Measurements from ENCODE around the gene SP100. TPM values are rescaled to one million over a fixed set of nuclear protein-coding genes. Genes with fewer than 3 reads are reported as not detected.

Gene SP100
- total and polyA plus RNA-seq, 2 of the 4 experiments (the other 2 are of a cell fraction): 50.6 to 69.0 TPM

DNA sequence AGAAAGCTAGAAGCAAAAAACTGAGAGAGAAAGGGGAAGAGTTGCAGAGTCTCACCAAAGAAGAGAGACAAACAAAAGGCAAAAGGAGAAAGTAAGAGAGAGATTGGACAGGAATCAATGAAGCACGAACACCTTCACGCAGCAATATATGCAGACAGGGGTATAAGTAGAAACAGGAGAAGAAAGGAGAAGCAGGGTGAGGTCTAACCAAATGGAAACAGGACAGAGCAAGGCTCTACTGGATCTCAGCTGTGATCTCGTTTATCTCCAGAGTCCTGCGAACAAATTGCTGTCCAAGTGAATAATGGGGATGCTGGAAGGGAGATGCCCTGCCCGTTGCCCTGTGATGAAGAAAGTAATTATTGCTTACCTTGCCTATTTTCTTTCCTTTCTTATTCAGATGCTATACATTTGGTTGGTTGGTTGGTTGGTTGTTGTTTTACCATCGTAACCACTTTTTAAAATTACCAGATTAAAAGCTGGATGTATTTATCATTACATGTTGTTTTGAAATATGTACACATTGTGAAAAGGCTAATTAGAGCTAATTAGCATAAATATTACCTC is 34.0 kb downstream of the SP100 start:
- H3K23ac ChIP-seq (ENCODE audit: low read depth, low read length): no peak overlapping the region
- H2BK15ac ChIP-seq (ENCODE audit: low read depth, low read length): no peak overlapping the region
- H3K4ac ChIP-seq (ENCODE audit: low read depth, low read length): no peak overlapping the region
- no peaks in the 10 kb centered on the region for H3K4me1 ChIP-seq (ENCODE audit: control insufficient read depth, insufficient read depth, low read length)
- ATAC-seq (ENCODE audit: low read depth) (no peak), DNase-seq (no peak)
- H2AFZ ChIP-seq (replicated peaks; ENCODE audit: low read length, poor library complexity): no peak overlapping the region
- no peaks in the 10 kb centered on the region for H4K20me1 ChIP-seq (ENCODE audit: insufficient read depth, low read length)
- no CpG with 5 or more reads among the region's 6 CpGs for WGBS, 2 experiments (ENCODE audit: extremely low coverage in 2 of 2, insufficient read length in 1 of 2)
- in situ Hi-C loops (cut with MboI; ENCODE audit: low sequenced_read_pairs): no loop called here
- no peaks in the 10 kb centered on the region for H3K27me3 ChIP-seq (ENCODE audit: control insufficient read depth, insufficient read depth, low read length)
- dilution Hi-C loops (cut with HindIII; ENCODE audit: low sequenced_read_pairs, unreplicated experiment): no loop called here
- no peak overlapping the region for H2AK9ac ChIP-seq (replicated peaks; ENCODE audit: low read depth, low read length, poor library complexity)
- no peak overlapping the region for H3K4me3 ChIP-seq (ENCODE audit: insufficient read depth, low read depth, low read length)
- H4K5ac ChIP-seq (ENCODE audit: low read depth, low read length): no peak overlapping the region
- no peak overlapping the region for H2AK5ac ChIP-seq (ENCODE audit: low read depth, low read length)
- BruUV-seq (replicated peaks): no TSS peak
- no peak overlapping the region for H3K27ac ChIP-seq (ENCODE audit: insufficient read depth, low read length)
- no peak overlapping the region; the same call in 1 of the 2 replicates for H3K56ac ChIP-seq (ENCODE audit: extremely low read depth, insufficient read depth, low read length)
- no peak overlapping the region for H3K9ac ChIP-seq (ENCODE audit: low read depth, low read length)
- no peak overlapping the region for H2BK20ac ChIP-seq (ENCODE audit: low read depth, low read length)
- H4K91ac ChIP-seq (ENCODE audit: insufficient read depth, low read depth, low read length): no peak overlapping the region
- H3K14ac ChIP-seq (replicated peaks; ENCODE audit: low read depth, low read length): no peak overlapping the region
- H3K9me1 ChIP-seq (ENCODE audit: insufficient read depth, low read length): 0 out of 2 replicates have a peak, but pooled peaks cover 3% of the 10 kb centered on the region
- H2BK120ac ChIP-seq (ENCODE audit: low read depth, low read length): no peak overlapping the region
- no peak overlapping the region for H3K18ac ChIP-seq (ENCODE audit: low read depth, low read length)
- TF ChIP-seq NFE2L2 (IDR thresholded peaks at IDR 0.05; ENCODE audit: low read depth, low read length) (no peak), CHD1 (IDR thresholded peaks at IDR 0.05; ENCODE audit: low read depth, low read length) (no peak), RCOR1 (IDR thresholded peaks at IDR 0.05; ENCODE audit: insufficient replicate concordance, low read length) (no peak), MAFK (IDR thresholded peaks at IDR 0.05; ENCODE audit: low read depth, low read length) (no peak), SMC3 (IDR thresholded peaks at IDR 0.05; ENCODE audit: low read depth, low read length) (no peak), MAZ (IDR thresholded peaks at IDR 0.05; ENCODE audit: borderline replicate concordance, low read depth, low read length) (no peak), FOS (IDR thresholded peaks at IDR 0.05; ENCODE audit: low read depth, low read length) (no peak), MXI1 (IDR thresholded peaks at IDR 0.05; ENCODE audit: borderline replicate concordance, low read depth, low read length) (no peak), RAD21 (IDR thresholded peaks at IDR 0.05; ENCODE audit: low read length) (no peak), POLR2A (IDR thresholded peaks at IDR 0.05; ENCODE audit: low read depth, low read length) (no peak), BHLHE40 (IDR thresholded peaks at IDR 0.05; ENCODE audit: low read depth, low read length) (no peak), CEBPB (IDR thresholded peaks at IDR 0.05; ENCODE audit: low read depth, low read length) (no peak), RFX5 (IDR thresholded peaks at IDR 0.05; ENCODE audit: low read depth, low read length) (no peak)
- TF ChIP-seq, protein P1, sequence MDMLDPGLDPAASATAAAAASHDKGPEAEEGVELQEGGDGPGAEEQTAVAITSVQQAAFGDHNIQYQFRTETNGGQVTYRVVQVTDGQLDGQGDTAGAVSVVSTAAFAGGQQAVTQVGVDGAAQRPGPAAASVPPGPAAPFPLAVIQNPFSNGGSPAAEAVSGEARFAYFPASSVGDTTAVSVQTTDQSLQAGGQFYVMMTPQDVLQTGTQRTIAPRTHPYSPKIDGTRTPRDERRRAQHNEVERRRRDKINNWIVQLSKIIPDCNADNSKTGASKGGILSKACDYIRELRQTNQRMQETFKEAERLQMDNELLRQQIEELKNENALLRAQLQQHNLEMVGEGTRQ (IDR thresholded peaks at IDR 0.05; ENCODE audit: low read depth, low read length): no peak
- TF ChIP-seq, protein P2, sequence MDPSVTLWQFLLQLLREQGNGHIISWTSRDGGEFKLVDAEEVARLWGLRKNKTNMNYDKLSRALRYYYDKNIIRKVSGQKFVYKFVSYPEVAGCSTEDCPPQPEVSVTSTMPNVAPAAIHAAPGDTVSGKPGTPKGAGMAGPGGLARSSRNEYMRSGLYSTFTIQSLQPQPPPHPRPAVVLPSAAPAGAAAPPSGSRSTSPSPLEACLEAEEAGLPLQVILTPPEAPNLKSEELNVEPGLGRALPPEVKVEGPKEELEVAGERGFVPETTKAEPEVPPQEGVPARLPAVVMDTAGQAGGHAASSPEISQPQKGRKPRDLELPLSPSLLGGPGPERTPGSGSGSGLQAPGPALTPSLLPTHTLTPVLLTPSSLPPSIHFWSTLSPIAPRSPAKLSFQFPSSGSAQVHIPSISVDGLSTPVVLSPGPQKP (IDR thresholded peaks at IDR 0.05; ENCODE audit: borderline replicate concordance, low read depth, low read length): no peak
- TF ChIP-seq, protein P3, sequence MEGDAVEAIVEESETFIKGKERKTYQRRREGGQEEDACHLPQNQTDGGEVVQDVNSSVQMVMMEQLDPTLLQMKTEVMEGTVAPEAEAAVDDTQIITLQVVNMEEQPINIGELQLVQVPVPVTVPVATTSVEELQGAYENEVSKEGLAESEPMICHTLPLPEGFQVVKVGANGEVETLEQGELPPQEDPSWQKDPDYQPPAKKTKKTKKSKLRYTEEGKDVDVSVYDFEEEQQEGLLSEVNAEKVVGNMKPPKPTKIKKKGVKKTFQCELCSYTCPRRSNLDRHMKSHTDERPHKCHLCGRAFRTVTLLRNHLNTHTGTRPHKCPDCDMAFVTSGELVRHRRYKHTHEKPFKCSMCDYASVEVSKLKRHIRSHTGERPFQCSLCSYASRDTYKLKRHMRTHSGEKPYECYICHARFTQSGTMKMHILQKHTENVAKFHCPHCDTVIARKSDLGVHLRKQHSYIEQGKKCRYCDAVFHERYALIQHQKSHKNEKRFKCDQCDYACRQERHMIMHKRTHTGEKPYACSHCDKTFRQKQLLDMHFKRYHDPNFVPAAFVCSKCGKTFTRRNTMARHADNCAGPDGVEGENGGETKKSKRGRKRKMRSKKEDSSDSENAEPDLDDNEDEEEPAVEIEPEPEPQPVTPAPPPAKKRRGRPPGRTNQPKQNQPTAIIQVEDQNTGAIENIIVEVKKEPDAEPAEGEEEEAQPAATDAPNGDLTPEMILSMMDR (conservative IDR thresholded peaks at IDR 0.05; ENCODE audit: low read depth, low read length): no peak
- H3K79me1 ChIP-seq (ENCODE audit: low read depth in 1 of 2, low read length in 2 of 2): peaks cover 9 to 19% of the 10 kb centered on the region in 2 experiments; a peak in 3 of 4 replicates
- CTCF ChIA-PET: no interaction called here
- H3K36me3 ChIP-seq (ENCODE audit: control insufficient read depth, insufficient read depth, low read length): peaks cover 23% of the 10 kb centered on the region
- no peak overlapping the region for H4K8ac ChIP-seq (ENCODE audit: low read depth in 2 of 2, low read length in 2 of 2)
- H3K9me3 ChIP-seq (ENCODE audit: control insufficient read depth, insufficient read depth, low read length): peaks cover 1% of the 10 kb centered on the region; the same call in 1 of the 2 replicates
- no peak overlapping the region for H3K4me2 ChIP-seq (ENCODE audit: low read depth, low read length)
- H2BK5ac ChIP-seq (ENCODE audit: low read depth, low read length, poor library complexity, severe bottlenecking): no peak overlapping the region
- intact Hi-C loops (cut with micrococcal nuclease): loop anchor here (10.0 kb wide), 1 partner anchor 215 kb away; no protein-coding TSS in a partner anchor
- POLR2A ChIA-PET (ENCODE audit: unreplicated experiment): no interaction called here
